ENCODE measurements around the gene FIGN.

The FIGN gene

GRCh38 chr2:163552758-163553157 lies 183.1 kb downstream of the FIGN start:
- ATAC-seq (replicated peaks; ENCODE audit: extremely low read depth, poor library complexity, severe bottlenecking) = no peak
- Mint-ChIP-seq H3K27ac (ENCODE audit: low read depth) (no peak overlapping the region), H3K9me3 (no peaks in the 10 kb centered on the region), H3K4me3 (no peak overlapping the region), H3K27me3 (no peaks in the 10 kb centered on the region), H3K36me3 (ENCODE audit: insufficient read depth) (no peaks in the 10 kb centered on the region), H3K4me1 (no peaks in the 10 kb centered on the region)
- DNase-seq (ENCODE audit: low spot score in 2 of 2) = no peak

DNA sequence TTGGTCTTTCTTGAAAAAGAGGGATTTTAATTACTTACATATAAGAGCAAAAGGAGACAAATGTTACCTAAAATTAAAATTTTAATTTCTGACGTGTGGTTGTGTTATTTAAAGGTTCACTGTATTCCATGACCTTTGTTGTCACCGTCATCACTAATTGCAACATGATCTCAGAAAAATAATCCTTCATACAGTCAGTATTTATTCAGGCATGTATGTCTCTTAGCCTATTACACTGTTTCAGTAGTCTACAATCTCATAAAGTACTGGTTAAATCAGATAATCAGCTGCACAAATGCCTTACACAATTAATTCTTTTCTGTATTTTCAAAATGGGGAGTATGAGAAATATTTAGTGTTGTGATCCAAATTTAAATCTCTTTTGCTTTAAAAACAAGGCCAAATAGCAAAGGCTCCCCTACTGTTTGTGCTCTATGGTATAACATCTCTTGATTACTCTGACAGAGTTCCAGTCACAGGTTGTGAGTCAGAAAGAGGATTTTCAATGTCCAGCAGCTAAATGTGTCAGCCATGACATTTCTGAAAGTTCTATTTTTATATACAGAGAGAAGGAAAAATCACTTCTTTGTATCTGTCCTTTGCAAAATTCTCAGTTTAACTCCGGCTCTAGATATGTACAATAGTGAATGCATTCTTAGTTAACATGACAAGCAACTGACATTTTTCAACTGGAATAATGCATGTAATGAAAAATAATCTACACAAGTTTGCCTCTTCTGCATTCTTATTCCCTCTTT lies 184.0 kb downstream of the FIGN start:
- H3K4me3 Mint-ChIP-seq = no peak overlapping the region
- H3K36me3 Mint-ChIP-seq (ENCODE audit: insufficient read depth) = no peaks in the 10 kb centered on the region
- ATAC-seq (replicated peaks; ENCODE audit: extremely low read depth, poor library complexity, severe bottlenecking) (no peak), DNase-seq (ENCODE audit: low spot score in 2 of 2) (no peak)
- no peaks in the 10 kb centered on the region for H3K9me3 Mint-ChIP-seq
- no peaks in the 10 kb centered on the region for H3K4me1 Mint-ChIP-seq
- no peaks in the 10 kb centered on the region for H3K27me3 Mint-ChIP-seq
- H3K27ac Mint-ChIP-seq (ENCODE audit: low read depth) = no peak overlapping the region

DNA sequence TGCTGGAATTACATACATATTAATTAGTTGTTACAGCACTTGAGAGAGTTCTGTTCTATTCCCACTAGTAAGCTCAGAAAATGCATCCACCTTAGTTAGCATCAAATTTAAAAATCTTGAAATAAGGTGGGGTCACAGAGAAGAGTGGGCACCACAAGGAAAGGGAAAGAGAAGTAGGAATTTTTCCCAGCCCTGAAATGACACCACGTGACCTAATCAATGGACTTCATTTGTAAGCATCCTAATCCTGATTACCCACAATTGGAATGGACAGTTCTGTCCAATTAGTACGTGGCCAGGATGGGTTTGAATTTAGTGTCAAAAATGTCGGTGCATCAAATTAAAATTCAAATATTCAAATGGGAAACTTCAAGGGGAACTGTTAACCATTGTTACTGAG lies 186.8 kb downstream of the FIGN start:
- Mint-ChIP-seq H3K4me1 (no peaks in the 10 kb centered on the region), H3K27me3 (no peaks in the 10 kb centered on the region), H3K9me3 (no peaks in the 10 kb centered on the region), H3K27ac (ENCODE audit: low read depth) (no peak overlapping the region), H3K36me3 (ENCODE audit: insufficient read depth) (no peaks in the 10 kb centered on the region), H3K4me3 (no peak overlapping the region)
- DNase-seq (ENCODE audit: low spot score in 2 of 2) (no peak), ATAC-seq (replicated peaks; ENCODE audit: extremely low read depth, poor library complexity, severe bottlenecking) (no peak)
